ENCODE measurements around the gene MAS1.

The MAS1 gene

GRCh38 chr6:159880412-159880975 is 10.3 kb upstream of the MAS1 start:
- DNase-seq (ENCODE audit: low spot score): no peak

DNA sequence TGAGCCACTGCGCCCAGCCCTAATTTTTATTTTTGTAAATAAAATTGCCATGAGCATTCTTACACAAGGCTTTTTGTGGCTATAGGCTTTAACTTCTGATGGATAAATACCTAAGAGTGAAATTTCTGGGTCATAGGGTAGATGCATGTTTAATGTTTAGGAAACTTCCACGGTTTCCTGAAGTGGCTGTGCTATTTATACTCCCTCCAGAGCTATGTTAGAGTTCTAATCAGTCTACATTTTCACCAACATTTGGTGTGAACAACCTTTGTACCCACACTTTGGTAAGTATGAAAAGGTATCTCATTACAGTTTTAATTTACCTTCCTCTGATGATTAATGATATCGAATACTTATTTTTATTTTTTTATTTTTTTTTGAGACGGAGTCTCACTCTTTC is 6.1 kb upstream of the MAS1 start:
- no peak for DNase-seq (ENCODE audit: low spot score)

DNA sequence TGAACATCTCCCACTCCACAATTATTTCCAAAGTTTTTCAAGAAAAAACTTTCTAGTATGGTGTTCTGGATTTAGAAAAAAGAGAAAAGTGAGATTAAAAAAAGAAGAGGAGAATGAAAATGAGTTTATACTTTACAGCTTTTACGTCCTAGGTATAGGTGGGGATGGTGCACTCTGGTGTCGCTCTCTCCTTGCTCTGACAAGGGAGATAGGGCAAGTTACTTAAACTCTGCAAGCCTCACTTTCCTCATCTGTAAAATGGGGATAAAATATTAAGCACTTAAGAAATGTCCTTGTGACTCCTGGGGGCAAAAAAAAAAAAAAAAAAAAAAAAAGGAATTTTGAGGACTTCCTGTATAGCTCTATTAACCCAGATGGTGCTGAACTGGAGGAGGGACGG is 4.5 kb upstream of the MAS1 start:
- no peak for DNase-seq (ENCODE audit: low spot score)

GRCh38 chr6:159887146-159887545 is 3.6 kb upstream of the MAS1 start:
- no peak for DNase-seq (ENCODE audit: low spot score)

GRCh38 chr6:159887761-159888160 is 3.0 kb upstream of the MAS1 start:
- no peak for DNase-seq (ENCODE audit: low spot score)

- DNase-seq (ENCODE audit: low spot score): no peak
Observed at GRCh38 chr6:159890201-159890600, 587 bp upstream of the MAS1 start.

DNA sequence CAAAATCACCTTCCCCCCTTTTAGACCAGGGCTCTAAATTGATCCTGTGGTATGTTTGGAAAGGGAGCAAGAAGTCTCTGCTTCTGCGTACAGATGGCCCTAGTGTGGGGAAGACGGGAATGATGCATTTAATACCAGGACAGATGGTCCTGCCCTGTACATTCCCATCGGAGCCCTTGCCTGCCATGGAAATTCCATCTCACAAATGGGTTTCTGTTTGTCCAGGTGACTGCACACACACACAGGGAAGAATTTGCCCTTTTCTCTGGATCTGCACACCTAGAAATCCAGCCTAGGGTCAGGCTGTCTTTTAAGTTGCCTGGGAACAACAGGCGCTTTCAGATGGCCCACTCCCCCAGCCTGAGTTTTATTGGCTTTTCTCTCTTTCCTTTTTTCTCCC is 1.3 kb downstream of the MAS1 start:
- no peak for DNase-seq (ENCODE audit: low spot score)

- no peak for DNase-seq (ENCODE audit: low spot score)
Observed at GRCh38 chr6:159893064-159893463, 2.3 kb downstream of the MAS1 start.

DNA sequence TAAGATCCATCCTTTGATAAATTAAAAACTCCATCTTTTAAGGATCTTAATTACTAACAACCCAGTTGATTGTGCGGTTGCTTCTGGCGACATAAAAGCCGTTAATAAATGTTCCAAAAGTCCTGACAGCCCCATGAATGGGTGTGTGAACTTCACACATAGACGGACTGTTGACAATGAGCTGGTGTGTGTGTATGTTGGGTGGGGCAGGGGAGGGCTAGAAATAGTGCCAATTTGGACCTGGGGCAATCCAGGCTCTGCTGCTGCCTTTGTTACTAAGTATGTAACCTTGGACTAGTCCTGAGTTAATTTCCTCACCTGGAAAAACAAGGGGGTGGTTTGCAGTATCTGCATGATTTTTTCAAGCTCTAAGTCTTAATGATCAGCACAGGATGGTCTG is 4.2 kb downstream of the MAS1 start:
- no peak for DNase-seq (ENCODE audit: low spot score)

- DNase-seq (ENCODE audit: low spot score): no peak
Observed at GRCh38 chr6:159897603-159898002, 6.8 kb downstream of the MAS1 start.

GRCh38 chr6:159898519-159898918 is 7.7 kb downstream of the MAS1 start:
- DNase-seq (ENCODE audit: low spot score): no peak

DNA sequence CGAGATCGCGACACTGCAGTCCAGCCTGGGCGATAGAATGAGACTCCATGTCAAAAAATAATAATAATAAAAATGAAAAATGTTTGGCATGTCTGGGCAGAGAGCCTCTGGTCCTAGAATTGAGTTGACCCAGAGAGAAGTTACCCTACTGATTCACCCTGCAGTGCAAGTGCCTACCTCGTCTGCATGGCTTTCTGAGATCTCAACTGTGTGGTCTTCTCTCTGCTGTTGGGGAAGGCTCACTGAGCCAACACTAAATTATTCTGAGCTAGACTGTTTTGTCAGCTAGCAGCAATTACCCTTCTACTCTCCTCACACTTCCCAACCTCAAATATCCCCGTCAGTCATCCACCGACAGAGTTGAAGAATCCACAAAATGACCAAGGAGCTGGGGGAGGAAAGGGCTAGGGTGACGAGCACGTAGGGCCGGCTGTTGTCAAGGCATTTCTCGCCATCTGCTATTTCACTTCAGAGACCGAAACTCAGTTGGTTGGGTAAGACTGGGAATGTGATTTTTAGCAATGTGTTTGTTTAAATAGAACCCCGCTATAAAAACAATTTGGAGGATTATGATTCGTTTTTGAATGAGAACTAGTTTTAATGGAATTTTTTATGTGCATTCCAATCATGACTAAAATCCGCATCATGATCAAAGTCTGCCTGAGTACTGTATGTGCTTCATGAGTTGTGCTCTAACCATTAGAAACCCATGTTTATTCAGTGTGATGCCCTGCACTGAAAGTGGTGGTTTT is 9.4 kb downstream of the MAS1 start:
- peak; percentile 68 for DNase-seq (ENCODE audit: low spot score)

GRCh38 chr6:159902620-159903019 is 11.8 kb downstream of the MAS1 start:
- no peak for DNase-seq (ENCODE audit: low spot score)

GRCh38 chr6:159904497-159904911 is 13.7 kb downstream of the MAS1 start:
- DNase-seq (ENCODE audit: low spot score): no peak

DNA sequence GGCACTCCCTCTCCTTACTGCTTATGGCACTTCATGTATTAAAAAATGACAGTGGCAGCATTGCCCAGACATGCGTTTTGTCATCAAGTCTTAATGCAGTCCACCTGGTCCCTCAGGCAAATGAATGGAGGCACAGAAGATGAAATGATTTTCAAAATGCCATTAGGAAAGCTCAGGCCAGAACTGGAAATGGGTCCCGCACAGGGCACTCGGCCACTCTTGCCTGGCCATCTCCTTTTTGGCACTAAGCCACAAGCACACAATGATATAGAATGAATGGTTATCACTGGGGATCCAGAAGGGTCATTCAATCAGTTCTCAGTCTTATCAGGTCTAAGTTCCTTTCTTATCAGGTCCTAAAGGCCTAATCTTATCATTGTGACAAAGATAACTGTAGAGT is 15.6 kb downstream of the MAS1 start:
- no peak for DNase-seq (ENCODE audit: low spot score)

DNA sequence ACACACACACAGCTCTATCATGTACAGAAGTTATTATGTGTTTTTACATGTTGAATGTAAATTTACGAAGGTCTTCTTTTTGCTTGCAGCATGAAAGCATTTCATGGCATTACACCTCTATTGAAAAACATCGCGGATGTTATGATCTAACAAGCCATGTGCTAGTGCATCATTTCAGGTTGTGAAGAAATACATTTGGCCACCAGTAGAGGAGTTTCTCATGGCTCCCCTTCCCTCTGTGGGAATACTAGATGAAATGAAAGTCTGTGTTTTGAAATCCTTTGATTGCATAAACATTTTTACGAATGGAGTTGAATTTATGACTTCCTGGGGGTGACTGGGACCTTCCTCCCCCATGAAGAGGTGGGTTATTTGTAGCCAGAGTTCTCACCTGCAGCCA is 17.7 kb downstream of the MAS1 start:
- DNase-seq (ENCODE audit: low spot score): peak; percentile 10

- DNase-seq (ENCODE audit: low spot score): no peak
Observed at GRCh38 chr6:159908979-159909378, 18.2 kb downstream of the MAS1 start.

DNA sequence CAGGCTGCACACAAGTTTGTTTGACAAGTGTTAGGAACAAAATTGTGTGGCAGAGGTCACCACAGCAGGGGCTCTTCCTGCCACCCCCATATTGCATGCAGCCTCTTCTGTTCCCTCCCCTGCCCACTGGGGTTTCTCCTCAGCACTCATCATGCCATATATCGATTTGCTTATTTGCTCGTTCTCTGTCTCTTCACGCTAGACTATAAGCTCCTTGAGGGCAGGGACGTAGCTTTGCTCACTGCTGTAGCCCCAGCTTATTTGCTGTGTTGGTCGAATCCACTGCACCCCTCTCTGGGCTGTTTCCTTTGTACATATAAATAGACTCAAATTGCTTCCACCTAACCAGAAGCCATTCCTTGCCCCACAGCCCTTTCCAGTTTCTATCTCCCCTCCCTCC is 19.6 kb downstream of the MAS1 start:
- no peak for DNase-seq (ENCODE audit: low spot score)

DNA sequence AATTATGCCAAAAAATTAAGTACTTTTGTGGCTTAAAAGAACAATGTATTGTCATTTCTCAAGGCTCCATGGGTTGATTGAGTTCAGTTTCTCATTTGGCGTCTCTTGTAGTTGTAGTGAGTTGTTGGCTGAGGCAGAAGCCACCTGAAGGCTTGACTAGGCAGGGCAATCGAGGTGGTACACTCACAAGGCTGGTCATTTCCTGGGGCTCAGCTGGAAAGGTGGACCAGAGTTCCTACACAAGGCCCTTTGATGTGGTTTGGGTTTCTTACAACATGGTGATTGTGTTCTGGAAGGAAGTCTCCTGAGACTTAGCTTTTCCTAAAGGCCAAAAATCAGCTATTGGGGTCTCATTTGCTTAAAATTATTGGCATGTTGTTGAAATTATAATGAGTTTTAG is 22.6 kb downstream of the MAS1 start:
- no peak for DNase-seq (ENCODE audit: low spot score)

- no peak for DNase-seq (ENCODE audit: low spot score)
Observed at GRCh38 chr6:159913862-159914564, 23.2 kb downstream of the MAS1 start.

- DNase-seq (ENCODE audit: low spot score): no peak
Observed at GRCh38 chr6:159914565-159914923, 23.8 kb downstream of the MAS1 start.

DNA sequence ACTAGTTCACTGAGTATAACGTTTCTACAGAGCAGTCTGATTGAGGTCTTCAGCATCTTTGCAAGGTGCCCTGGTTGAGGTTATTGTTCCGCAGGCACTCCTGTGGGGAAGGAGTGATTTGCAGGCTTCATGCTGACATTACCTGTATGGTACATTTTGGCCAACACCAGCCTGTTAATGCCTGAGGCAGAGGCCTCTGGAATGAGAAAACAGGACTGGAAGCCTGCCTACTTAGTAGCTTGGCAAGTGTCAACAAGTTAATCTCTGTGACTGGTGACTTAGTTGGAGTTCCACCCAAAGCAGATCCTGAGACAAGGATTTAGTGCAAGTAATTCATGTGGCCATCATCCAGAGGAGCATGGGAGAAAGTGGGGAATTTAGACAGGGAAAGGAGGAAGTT is 24.6 kb downstream of the MAS1 start:
- no peak for DNase-seq (ENCODE audit: low spot score)

DNA sequence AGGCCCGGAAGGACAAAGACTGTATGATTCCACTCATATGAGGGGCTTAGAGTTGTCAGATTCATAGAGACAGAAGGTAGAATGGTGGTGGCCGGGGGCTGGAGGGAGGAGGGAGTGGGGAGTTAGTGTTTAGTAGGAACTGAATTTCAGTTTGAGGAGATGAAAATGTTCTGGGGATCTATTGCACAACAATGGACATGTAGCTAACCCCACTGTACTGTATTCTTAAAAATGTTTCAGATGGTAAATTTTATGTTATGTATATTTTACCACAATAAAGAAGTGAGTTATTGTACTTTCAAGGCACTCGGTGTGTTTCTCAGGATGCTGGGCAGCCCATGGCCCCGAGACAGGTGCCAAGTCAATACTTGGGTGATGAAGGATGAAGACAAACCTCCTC is 25.4 kb downstream of the MAS1 start:
- no peak for DNase-seq (ENCODE audit: low spot score)

DNA sequence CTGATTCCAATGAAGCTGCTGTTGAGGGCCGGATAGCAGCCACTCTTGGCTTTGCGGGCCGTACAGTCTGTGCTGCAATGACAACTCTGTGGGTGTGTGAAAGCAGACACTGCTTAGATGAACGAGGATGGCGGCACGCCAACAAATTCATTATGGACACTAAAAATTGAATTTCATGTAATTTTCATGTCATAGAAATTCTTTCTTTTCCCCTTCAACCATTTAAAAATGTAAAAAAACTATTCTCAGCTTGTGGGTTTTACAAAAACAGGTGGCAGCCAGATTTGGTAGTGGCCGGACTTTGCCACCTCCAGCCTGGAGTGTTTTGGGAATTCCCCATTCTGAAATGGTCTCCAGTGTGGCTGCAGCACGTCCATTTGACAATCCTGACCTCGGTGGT is 26.0 kb downstream of the MAS1 start:
- no peak for DNase-seq (ENCODE audit: low spot score)

Measured in AG08395 (cell line).